GM23338 (cell line): ENCODE measurements around the gene GPR55. TPM values are rescaled to one million over a fixed set of nuclear protein-coding genes. Genes with fewer than 3 reads are reported as not detected.

Experiments
- ATAC-seq: fragments of 200-7000 bp; cut with Tn5 transposase; 3 replicates; pipeline ENCODE4 v1.9.1; 2020
- DNase-seq: peaks from one replicate; pipeline ENCODE4 v3.0.0-alpha.2; 2015; ENCODE audit warnings: low spot score
- H2AFZ ChIP-seq: fragments of 200-600 bp; sonication (generic); 2 replicates; pipeline ENCODE4 v1.8.0; 2016; ENCODE audit warnings: antibody characterized with exemption, mild to moderate bottlenecking, moderate library complexity
- H3F3A ChIP-seq: fragments of 200-600 bp; sonication (generic); replicated peaks from 2 replicates; pipeline ENCODE4 v1.8.0; 2017; ENCODE audit warnings: antibody characterized with exemption, mixed run types, low read depth
- H3K27ac ChIP-seq: fragments of 200-600 bp; sonication (generic); 2 replicates; pipeline ENCODE4 v1.6.1; 2016; ENCODE audit warnings: low read depth
- H3K27me3 ChIP-seq: fragments of 200-600 bp; sonication (generic); 2 replicates; pipeline ENCODE4 v1.8.0; 2016; ENCODE audit warnings: mild to moderate bottlenecking, mixed run types, moderate library complexity; ENCODE audit not compliant: insufficient read depth
- H3K36me3 ChIP-seq: fragments of 200-600 bp; sonication (generic); 2 replicates; pipeline ENCODE4 v1.8.0; 2016; ENCODE audit warnings: mild to moderate bottlenecking; ENCODE audit not compliant: insufficient read depth
- H3K4me1 ChIP-seq: fragments of 200-600 bp; sonication (generic); 2 replicates; pipeline ENCODE4 v1.8.0; 2016; ENCODE audit warnings: mild to moderate bottlenecking, moderate library complexity; ENCODE audit not compliant: insufficient read depth
- H3K4me2 ChIP-seq: fragments of 200-600 bp; sonication (generic); 2 replicates; pipeline ENCODE4 v1.7.1; 2017; ENCODE audit warnings: mixed run types
- H3K4me3 ChIP-seq: fragments of 200-600 bp; sonication (generic); 2 replicates; pipeline ENCODE4 v1.6.1; 2016; ENCODE audit warnings: mixed run types
- H3K79me2 ChIP-seq: fragments of 200-600 bp; sonication (generic); replicated peaks from 2 replicates; pipeline ENCODE4 v1.8.0; 2017; ENCODE audit warnings: mild to moderate bottlenecking; ENCODE audit not compliant: insufficient read depth
- H3K9me2 ChIP-seq: fragments of 200-600 bp; sonication (generic); 2 replicates; pipeline ENCODE4 v1.8.0; 2017; ENCODE audit not compliant: insufficient read depth
- H4K20me1 ChIP-seq: fragments of 200-600 bp; sonication (generic); replicated peaks from 2 replicates; pipeline ENCODE4 v1.8.0; 2017; ENCODE audit warnings: mild to moderate bottlenecking; ENCODE audit not compliant: insufficient read depth
- H3K27ac Mint-ChIP-seq: 2 replicates; pipeline ENCODE4 v1.8.0; 2020; ENCODE audit warnings: inconsistent platforms, mild to moderate bottlenecking, moderate library complexity, mixed read lengths
- H3K27me3 Mint-ChIP-seq: 3 replicates; pipeline ENCODE4 v1.8.0; 2022; ENCODE audit warnings: low read depth, mild to moderate bottlenecking, moderate library complexity, mixed read lengths, inconsistent platforms; ENCODE audit not compliant: insufficient read depth, poor library complexity
- H3K36me3 Mint-ChIP-seq: 3 replicates; pipeline ENCODE4 v1.8.0; 2021; ENCODE audit warnings: low read depth, mild to moderate bottlenecking, inconsistent platforms, moderate library complexity, mixed read lengths
- H3K4me1 Mint-ChIP-seq: 3 replicates; pipeline ENCODE4 v1.8.0; 2020; ENCODE audit warnings: mild to moderate bottlenecking, inconsistent platforms, mixed read lengths
- H3K4me3 Mint-ChIP-seq: 3 replicates; pipeline ENCODE4 v1.8.0; 2021; ENCODE audit warnings: moderate library complexity, mild to moderate bottlenecking, inconsistent platforms, mixed read lengths
- H3K9me3 Mint-ChIP-seq: 3 replicates; pipeline ENCODE4 v1.8.0; 2020; ENCODE audit warnings: moderate library complexity, mild to moderate bottlenecking, inconsistent platforms, mixed read lengths
- CREB1 ChIP-seq: fragments of 250-450 bp; sonication (Bioruptor Pico); IDR thresholded peaks from 2 replicates; pipeline ENCODE4 v1.5.0; 2020; ENCODE audit warnings: low read depth, mild to moderate bottlenecking, moderate library complexity
- EZH2 ChIP-seq: fragments of 200-600 bp; sonication (generic); IDR thresholded peaks from one replicate; pipeline ENCODE4 v1.8.0; 2017; ENCODE audit warnings: antibody characterized with exemption, mild to moderate bottlenecking, low read depth; ENCODE audit not compliant: unreplicated experiment
- JUNB ChIP-seq: IDR thresholded peaks from one replicate; pipeline ENCODE4 v1.6.1; 2016; ENCODE audit warnings: antibody characterized with exemption; ENCODE audit not compliant: unreplicated experiment
- ZNF114 ChIP-seq: fragments of 250-450 bp; sonication (Bioruptor Pico); IDR thresholded peaks from 2 replicates; pipeline ENCODE4 v1.5.0; 2020; ENCODE audit warnings: mild to moderate bottlenecking, moderate library complexity
- ZNF331 ChIP-seq: fragments of 250-450 bp; sonication (Bioruptor Pico); IDR thresholded peaks from 2 replicates; pipeline ENCODE4 v1.5.0; 2020; ENCODE audit warnings: low read depth, mild to moderate bottlenecking, moderate library complexity
- polyA plus RNA-seq: library from polyadenylated mRNA; unstranded; fragments of >200 nt; fragmentation: Nextera tagmentation; extraction: Ambion mirVana; gene quantifications from 2 replicates; pipeline ENCODE4 v1.2.1, GENCODE V29; 2016
- total RNA-seq: library from RNA; depleted of rRNA; stranded (reverse); fragments of >200 nt; shearing (Covaris generic); gene quantifications from 2 replicates; pipeline ENCODE4 v1.2.3, GENCODE V29; 2014
- TF ChIP-seq, protein P1 (sequence below): fragments of 250-450 bp; sonication (Bioruptor Pico); IDR thresholded peaks from 2 replicates; pipeline ENCODE4 v1.5.0; 2020; ENCODE audit warnings: mild to moderate bottlenecking, moderate library complexity
- TF ChIP-seq, protein P2 (sequence below): IDR thresholded peaks from one replicate; pipeline ENCODE4 v1.6.1; 2018; ENCODE audit warnings: antibody characterized with exemption; ENCODE audit not compliant: unreplicated experiment

Gene GPR55
- total and polyA plus RNA-seq, 2 experiments from 2014 or later, result not detected

DNA sequence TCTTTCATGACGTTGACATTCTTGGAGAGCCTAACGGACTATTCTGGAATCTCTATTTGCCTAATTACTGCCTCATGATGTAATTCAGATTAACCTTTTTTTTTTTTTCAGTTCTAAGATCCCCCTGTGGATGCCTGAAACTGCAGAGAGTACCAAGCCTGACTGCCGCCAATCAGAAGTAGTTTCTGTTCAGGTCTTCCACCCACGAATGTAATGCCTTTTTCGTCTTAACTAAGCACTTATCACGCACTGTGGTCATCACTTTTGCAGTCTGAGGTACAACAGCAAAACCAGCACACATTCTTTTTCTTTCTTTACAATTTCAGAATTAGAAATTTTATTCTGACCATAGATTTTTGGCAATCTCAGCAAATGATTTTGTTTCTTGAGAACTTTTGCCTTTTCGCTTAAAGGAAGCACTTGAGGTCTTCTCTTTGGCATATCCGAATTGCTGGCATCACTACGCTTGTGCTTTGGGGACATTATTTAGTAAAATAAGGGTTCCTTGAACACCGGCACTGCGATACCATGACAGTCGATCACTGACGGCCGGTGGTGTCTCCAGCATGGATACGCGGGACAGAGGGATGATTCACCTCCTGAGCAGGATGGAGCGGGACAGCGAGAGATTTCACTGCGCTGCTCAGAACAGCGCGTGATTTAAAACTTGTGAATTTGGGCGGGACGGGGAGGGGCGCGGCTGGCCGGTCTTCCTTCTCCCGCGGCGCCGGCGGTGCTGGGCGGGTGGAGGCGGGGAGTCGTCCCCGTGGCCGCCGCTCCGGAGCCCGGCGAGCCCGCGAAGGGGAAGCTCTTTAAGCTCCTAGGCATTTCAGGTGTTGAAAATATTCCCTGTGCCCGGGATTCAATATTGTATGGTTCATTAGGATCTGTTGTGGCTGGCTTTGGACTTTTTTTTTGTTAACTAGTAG is 32.0 kb upstream of the GPR55 start:
- Mint-ChIP-seq H3K27me3 (peaks cover 21% of the 10 kb centered on the region), H3K4me3 (peak overlapping the region; percentile 73)
- DNase-seq, result peak; percentile 72

DNA sequence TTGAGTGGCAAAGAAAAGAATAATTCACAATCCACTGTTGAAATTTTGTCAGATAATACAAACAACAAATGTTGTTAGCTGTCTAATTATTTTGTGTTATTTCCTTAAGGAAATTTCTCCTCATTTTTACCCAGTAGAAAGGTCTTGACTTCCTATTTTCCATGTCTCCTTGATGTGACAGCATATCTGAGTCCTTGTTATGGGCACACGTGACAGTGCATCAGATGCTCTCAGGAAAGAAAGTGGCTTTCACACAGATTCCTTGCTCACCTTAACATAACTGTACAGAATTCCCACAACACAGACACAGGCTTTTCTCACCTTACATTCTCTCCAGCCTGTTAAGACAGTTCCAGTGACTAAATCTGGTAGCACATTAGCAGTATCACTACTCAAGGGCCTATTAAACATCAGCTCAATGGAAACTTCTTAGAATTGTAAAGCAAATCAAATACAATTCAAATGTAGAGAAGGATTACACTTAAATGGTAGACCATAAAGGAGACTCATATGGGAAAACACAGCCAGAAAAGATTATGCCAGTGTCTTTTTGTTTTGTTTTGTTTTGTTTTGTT is 30.2 kb upstream of the GPR55 start:
- Histone ChIP-seq H3K4me3 (no peak overlapping the region), H3K4me2 (no peak overlapping the region), H3F3A (no peaks in the 10 kb centered on the region), H3K27ac (no peak overlapping the region), H3K9me2 (no peaks in the 10 kb centered on the region), H3K79me2 (no peaks in the 10 kb centered on the region), H2AFZ (no peak overlapping the region), H4K20me1 (no peaks in the 10 kb centered on the region), H3K4me1 (no peaks in the 10 kb centered on the region; the same call in 1 of the 2 replicates), H3K36me3 (no peaks in the 10 kb centered on the region), H3K27me3 (peaks cover 20% of the 10 kb centered on the region)
- Mint-ChIP-seq H3K27ac (no peak overlapping the region), H3K9me3 (no peaks in the 10 kb centered on the region; the same call in 2 of the 3 replicates), H3K27me3 (peaks cover 22% of the 10 kb centered on the region), H3K36me3 (no peaks in the 10 kb centered on the region; the same call in 2 of the 3 replicates), H3K4me1 (peaks cover 10% of the 10 kb centered on the region), H3K4me3 (no peak overlapping the region)
- DNase-seq (no peak), ATAC-seq (no peak)
- TF ChIP-seq ZNF114 (CRISPR knock-in tag) (no peak), EZH2 (no peak), ZNF331 (no peak)
- TF ChIP-seq, protein P1, sequence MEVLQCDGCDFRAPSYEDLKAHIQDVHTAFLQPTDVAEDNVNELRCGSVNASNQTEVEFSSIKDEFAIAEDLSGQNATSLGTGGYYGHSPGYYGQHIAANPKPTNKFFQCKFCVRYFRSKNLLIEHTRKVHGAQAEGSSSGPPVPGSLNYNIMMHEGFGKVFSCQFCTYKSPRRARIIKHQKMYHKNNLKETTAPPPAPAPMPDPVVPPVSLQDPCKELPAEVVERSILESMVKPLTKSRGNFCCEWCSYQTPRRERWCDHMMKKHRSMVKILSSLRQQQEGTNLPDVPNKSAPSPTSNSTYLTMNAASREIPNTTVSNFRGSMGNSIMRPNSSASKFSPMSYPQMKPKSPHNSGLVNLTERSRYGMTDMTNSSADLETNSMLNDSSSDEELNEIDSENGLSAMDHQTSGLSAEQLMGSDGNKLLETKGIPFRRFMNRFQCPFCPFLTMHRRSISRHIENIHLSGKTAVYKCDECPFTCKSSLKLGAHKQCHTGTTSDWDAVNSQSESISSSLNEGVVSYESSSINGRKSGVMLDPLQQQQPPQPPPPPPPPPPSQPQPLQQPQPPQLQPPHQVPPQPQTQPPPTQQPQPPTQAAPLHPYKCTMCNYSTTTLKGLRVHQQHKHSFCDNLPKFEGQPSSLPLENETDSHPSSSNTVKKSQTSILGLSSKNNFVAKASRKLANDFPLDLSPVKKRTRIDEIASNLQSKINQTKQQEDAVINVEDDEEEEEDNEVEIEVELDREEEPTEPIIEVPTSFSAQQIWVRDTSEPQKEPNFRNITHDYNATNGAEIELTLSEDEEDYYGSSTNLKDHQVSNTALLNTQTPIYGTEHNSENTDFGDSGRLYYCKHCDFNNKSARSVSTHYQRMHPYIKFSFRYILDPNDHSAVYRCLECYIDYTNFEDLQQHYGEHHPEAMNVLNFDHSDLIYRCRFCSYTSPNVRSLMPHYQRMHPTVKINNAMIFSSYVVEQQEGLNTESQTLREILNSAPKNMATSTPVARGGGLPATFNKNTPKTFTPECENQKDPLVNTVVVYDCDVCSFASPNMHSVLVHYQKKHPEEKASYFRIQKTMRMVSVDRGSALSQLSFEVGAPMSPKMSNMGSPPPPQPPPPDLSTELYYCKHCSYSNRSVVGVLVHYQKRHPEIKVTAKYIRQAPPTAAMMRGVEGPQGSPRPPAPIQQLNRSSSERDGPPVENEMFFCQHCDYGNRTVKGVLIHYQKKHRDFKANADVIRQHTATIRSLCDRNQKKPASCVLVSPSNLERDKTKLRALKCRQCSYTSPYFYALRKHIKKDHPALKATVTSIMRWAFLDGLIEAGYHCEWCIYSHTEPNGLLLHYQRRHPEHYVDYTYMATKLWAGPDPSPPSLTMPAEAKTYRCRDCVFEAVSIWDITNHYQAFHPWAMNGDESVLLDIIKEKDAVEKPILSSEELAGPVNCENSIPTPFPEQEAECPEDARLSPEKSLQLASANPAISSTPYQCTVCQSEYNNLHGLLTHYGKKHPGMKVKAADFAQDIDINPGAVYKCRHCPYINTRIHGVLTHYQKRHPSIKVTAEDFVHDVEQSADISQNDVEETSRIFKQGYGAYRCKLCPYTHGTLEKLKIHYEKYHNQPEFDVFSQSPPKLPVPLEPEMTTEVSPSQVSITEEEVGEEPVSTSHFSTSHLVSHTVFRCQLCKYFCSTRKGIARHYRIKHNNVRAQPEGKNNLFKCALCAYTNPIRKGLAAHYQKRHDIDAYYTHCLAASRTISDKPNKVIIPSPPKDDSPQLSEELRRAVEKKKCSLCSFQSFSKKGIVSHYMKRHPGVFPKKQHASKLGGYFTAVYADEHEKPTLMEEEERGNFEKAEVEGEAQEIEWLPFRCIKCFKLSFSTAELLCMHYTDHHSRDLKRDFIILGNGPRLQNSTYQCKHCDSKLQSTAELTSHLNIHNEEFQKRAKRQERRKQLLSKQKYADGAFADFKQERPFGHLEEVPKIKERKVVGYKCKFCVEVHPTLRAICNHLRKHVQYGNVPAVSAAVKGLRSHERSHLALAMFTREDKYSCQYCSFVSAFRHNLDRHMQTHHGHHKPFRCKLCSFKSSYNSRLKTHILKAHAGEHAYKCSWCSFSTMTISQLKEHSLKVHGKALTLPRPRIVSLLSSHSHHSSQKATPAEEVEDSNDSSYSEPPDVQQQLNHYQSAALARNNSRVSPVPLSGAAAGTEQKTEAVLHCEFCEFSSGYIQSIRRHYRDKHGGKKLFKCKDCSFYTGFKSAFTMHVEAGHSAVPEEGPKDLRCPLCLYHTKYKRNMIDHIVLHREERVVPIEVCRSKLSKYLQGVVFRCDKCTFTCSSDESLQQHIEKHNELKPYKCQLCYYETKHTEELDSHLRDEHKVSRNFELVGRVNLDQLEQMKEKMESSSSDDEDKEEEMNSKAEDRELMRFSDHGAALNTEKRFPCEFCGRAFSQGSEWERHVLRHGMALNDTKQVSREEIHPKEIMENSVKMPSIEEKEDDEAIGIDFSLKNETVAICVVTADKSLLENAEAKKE (CRISPR knock-in tag), result no peak

More for the DNA sequence above, 32.0 kb upstream of the GPR55 start:
- ATAC-seq, result peak; percentile 91
- peaks cover 10% of the 10 kb centered on the region for H3K4me1 Mint-ChIP-seq
- H4K20me1 ChIP-seq, result no peaks in the 10 kb centered on the region
- H2AFZ ChIP-seq, result peak overlapping the region; percentile 79
- H3K36me3 ChIP-seq, result no peaks in the 10 kb centered on the region
- H3F3A ChIP-seq, result no peaks in the 10 kb centered on the region
- no peak for TF ChIP-seq JUNB
- TF ChIP-seq EZH2, result peak; percentile 15
- no peak for TF ChIP-seq ZNF331
- no peak for TF ChIP-seq CREB1 (CRISPR knock-in tag)
- TF ChIP-seq ZNF114 (CRISPR knock-in tag), result no peak
- TF ChIP-seq, protein P2, sequence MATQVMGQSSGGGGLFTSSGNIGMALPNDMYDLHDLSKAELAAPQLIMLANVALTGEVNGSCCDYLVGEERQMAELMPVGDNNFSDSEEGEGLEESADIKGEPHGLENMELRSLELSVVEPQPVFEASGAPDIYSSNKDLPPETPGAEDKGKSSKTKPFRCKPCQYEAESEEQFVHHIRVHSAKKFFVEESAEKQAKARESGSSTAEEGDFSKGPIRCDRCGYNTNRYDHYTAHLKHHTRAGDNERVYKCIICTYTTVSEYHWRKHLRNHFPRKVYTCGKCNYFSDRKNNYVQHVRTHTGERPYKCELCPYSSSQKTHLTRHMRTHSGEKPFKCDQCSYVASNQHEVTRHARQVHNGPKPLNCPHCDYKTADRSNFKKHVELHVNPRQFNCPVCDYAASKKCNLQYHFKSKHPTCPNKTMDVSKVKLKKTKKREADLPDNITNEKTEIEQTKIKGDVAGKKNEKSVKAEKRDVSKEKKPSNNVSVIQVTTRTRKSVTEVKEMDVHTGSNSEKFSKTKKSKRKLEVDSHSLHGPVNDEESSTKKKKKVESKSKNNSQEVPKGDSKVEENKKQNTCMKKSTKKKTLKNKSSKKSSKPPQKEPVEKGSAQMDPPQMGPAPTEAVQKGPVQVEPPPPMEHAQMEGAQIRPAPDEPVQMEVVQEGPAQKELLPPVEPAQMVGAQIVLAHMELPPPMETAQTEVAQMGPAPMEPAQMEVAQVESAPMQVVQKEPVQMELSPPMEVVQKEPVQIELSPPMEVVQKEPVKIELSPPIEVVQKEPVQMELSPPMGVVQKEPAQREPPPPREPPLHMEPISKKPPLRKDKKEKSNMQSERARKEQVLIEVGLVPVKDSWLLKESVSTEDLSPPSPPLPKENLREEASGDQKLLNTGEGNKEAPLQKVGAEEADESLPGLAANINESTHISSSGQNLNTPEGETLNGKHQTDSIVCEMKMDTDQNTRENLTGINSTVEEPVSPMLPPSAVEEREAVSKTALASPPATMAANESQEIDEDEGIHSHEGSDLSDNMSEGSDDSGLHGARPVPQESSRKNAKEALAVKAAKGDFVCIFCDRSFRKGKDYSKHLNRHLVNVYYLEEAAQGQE, result no peak
- H3K4me3 ChIP-seq, result peak overlapping the region; percentile 46
- H3K4me1 ChIP-seq, result no peaks in the 10 kb centered on the region; the same call in 1 of the 2 replicates
- no peak overlapping the region for H3K27ac ChIP-seq
- H3K4me2 ChIP-seq, result peak overlapping the region; percentile 69
- peaks cover 20% of the 10 kb centered on the region for H3K27me3 ChIP-seq
- H3K9me3 Mint-ChIP-seq, result no peaks in the 10 kb centered on the region; the same call in 1 of the 3 replicates
- no peaks in the 10 kb centered on the region for H3K9me2 ChIP-seq
- H3K36me3 Mint-ChIP-seq, result no peaks in the 10 kb centered on the region; the same call in 2 of the 3 replicates
- H3K27ac Mint-ChIP-seq, result no peak overlapping the region
- no peaks in the 10 kb centered on the region for H3K79me2 ChIP-seq
